ENCODE results near the gene SRGAP1. TPM values are rescaled to one million over a fixed set of nuclear protein-coding genes. Genes with fewer than 3 reads are reported as not detected.

The SRGAP1 gene
- total and polyA plus RNA-seq, 2 of the 13 experiments (the other 11 are each of a cell fraction or from before 2014, with no cell fraction given) = 1.6 to 3.4 TPM

- TF ChIP-seq ZNF639 (CRISPR knock-in tag; conservative IDR thresholded peaks at IDR 0.05) (no peak), ZNF138 (CRISPR knock-in tag; IDR thresholded peaks at IDR 0.05; ENCODE audit: low read depth) (no peak), EEA1 (CRISPR knock-in tag; IDR thresholded peaks at IDR 0.05; ENCODE audit: borderline replicate concordance) (no peak), ONECUT2 (CRISPR knock-in tag; IDR thresholded peaks at IDR 0.05) (no peak), HNRNPLL (IDR thresholded peaks at IDR 0.05; ENCODE audit: low read depth, low read length, poor library complexity, severe bottlenecking) (no peak), SP4 (CRISPR knock-in tag; IDR thresholded peaks at IDR 0.05) (no peak), ZSCAN25 (CRISPR knock-in tag; IDR thresholded peaks at IDR 0.05) (no peak), ATF5 (CRISPR knock-in tag; IDR thresholded peaks at IDR 0.05; ENCODE audit: low read depth) (no peak), HOXA3 (CRISPR knock-in tag; IDR thresholded peaks at IDR 0.05) (no peak), ZFY (CRISPR knock-in tag; IDR thresholded peaks at IDR 0.05) (0 out of 2 replicates have a peak, but pooled peaks have one; percentile 27), ZNF746 (CRISPR knock-in tag; IDR thresholded peaks at IDR 0.05) (no peak), ZBTB25 (CRISPR knock-in tag; IDR thresholded peaks at IDR 0.05) (0 out of 2 replicates have a peak, but pooled peaks have one; percentile 19), LCORL (IDR thresholded peaks at IDR 0.05) (peak; percentile 51; the same call in 1 of the 2 replicates), LCORL (CRISPR knock-in tag; IDR thresholded peaks at IDR 0.05) (no peak), CCAR2 (optimal IDR thresholded peaks at IDR 0.05; ENCODE audit: low read depth, low read length) (no peak), ZNF557 (CRISPR knock-in tag; IDR thresholded peaks at IDR 0.05) (no peak), GATAD2A (CRISPR knock-in tag; IDR thresholded peaks at IDR 0.05) (peak; percentile 69), PATZ1 (CRISPR knock-in tag; IDR thresholded peaks at IDR 0.05) (0 out of 2 replicates have a peak, but pooled peaks have one; percentile 21), EZH2 (conservative IDR thresholded peaks at IDR 0.05; ENCODE audit: low read depth, low read length) (no peak), PRPF4 (IDR thresholded peaks at IDR 0.05; ENCODE audit: low read depth, low read length, poor library complexity, severe bottlenecking) (no peak), MYNN (CRISPR knock-in tag; IDR thresholded peaks at IDR 0.05; ENCODE audit: low read depth) (no peak), ZNF556 (CRISPR knock-in tag; IDR thresholded peaks at IDR 0.05; ENCODE audit: borderline replicate concordance) (no peak)
Observed at GRCh38 chr12:63917864-63918799, 73.6 kb downstream of the SRGAP1 start (continued).
